Prostate gland (tissue), 2 donors: ENCODE results near the gene PRKCQ. TPM values are rescaled to one million over a fixed set of nuclear protein-coding genes. Genes with fewer than 3 reads are reported as not detected.

Experiments
- DNase-seq: peaks from one replicate; pipeline ENCODE4 v3.0.0-alpha.2; 2019; ENCODE audit warnings: low spot score
- H3K27ac ChIP-seq, 2 donors: fragments of 200-600 bp; sonication (generic); 2 replicates each; pipeline ENCODE4 v1.5.1; 2017 to 2019
- H3K27me3 ChIP-seq: fragments of 200-600 bp; sonication (generic); replicated peaks from 2 replicates; pipeline ENCODE4 v1.5.1; 2019; ENCODE audit not compliant: insufficient read depth
- H3K36me3 ChIP-seq, 2 donors: fragments of 200-600 bp; sonication (generic); 1 replicate in 1 of 2; 2 replicates in 1 of 2; pipeline versions ENCODE4 v1.5.1 to v1.8.1; 2017 to 2019
- H3K4me1 ChIP-seq: fragments of 200-600 bp; sonication (generic); replicated peaks from 2 replicates; pipeline ENCODE4 v1.5.1; 2019
- H3K4me3 ChIP-seq, 2 donors: fragments of 200-600 bp; sonication (generic); 2 replicates each; pipeline ENCODE4 v1.5.1; 2017 to 2019
- H3K9me3 ChIP-seq: fragments of 200-600 bp; sonication (generic); 2 replicates; pipeline ENCODE4 v1.5.1; 2017
- POLR2A ChIP-seq: fragments of 450-650 bp; IDR thresholded peaks from one replicate; pipeline ENCODE4 v1.6.1; 2016; ENCODE audit warnings: antibody characterized with exemption, mild to moderate bottlenecking
- POLR2AphosphoS5 ChIP-seq: sonication (generic); formaldehyde crosslinking; IDR thresholded peaks from one replicate; pipeline ENCODE4 v1.6.1; 2017; ENCODE audit warnings: antibody characterized with exemption
- WGBS: methylation state at CpG from one replicate; pipeline ENCODE4 v1.1.5; 2018; 5-methylcytosine and 5-hydroxymethylcytosine counted together
- intact Hi-C: fragments of 100-400 bp; cut with DNase I; formaldehyde crosslinking; loops from one replicate; pipeline ENCODE4 v1.14.2; 2022
- total RNA-seq, 2 donors: library from RNA; depleted of rRNA; stranded (reverse); fragments of >200 nt; gene quantifications; one replicate each; pipeline ENCODE4 v1.1.0, GENCODE V29; 2016
- TF ChIP-seq, protein P1 (sequence below), 4 experiments: fragments of 200-600 bp in 2 of 4; fragments of 450-650 bp in 2 of 4; sonication (generic) in 2 of 4; IDR thresholded peaks; 1 replicate in 3 of 4; 2 replicates in 1 of 4; pipeline ENCODE4 v1.5.1; 2016 to 2019; ENCODE audit warnings: antibody characterized with exemption in 4 of 4, mild to moderate bottlenecking in 2 of 4, moderate library complexity in 2 of 4

PRKCQ gene
- total RNA-seq, 2 donors from 2014 or later: 0.87 to 1.4 TPM

DNA sequence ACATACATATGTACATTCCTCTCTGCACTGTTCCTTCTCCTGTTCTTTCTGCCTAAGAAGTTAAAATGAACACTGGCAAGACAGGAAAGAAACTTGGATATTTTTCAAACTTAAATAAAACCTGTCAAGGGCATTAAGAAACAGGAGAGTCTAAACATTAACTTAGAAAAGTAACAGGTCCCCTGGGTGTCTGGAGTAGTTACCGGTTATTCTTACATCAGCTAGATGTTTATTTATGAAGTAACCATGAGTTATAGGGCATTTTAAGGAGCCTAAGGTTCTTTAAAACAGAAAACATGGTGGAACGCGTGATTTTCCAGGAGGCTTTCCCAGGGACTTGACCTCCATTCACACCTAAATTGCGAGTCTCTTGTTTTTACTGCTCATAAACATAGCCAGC lies 148.2 kb downstream of the PRKCQ start:
- DNase-seq: no peak
- intact Hi-C loops: no loop called here
- Histone ChIP-seq H3K4me3 (no peak overlapping the region), H3K36me3 (no peaks in the 10 kb centered on the region), H3K27ac (no peak overlapping the region), H3K9me3 (no peaks in the 10 kb centered on the region), H3K4me1 (no peaks in the 10 kb centered on the region), H3K27me3 (no peaks in the 10 kb centered on the region)
- WGBS: 12% methylated on average over 4 of the region's 4 CpGs
- TF ChIP-seq, protein P1, sequence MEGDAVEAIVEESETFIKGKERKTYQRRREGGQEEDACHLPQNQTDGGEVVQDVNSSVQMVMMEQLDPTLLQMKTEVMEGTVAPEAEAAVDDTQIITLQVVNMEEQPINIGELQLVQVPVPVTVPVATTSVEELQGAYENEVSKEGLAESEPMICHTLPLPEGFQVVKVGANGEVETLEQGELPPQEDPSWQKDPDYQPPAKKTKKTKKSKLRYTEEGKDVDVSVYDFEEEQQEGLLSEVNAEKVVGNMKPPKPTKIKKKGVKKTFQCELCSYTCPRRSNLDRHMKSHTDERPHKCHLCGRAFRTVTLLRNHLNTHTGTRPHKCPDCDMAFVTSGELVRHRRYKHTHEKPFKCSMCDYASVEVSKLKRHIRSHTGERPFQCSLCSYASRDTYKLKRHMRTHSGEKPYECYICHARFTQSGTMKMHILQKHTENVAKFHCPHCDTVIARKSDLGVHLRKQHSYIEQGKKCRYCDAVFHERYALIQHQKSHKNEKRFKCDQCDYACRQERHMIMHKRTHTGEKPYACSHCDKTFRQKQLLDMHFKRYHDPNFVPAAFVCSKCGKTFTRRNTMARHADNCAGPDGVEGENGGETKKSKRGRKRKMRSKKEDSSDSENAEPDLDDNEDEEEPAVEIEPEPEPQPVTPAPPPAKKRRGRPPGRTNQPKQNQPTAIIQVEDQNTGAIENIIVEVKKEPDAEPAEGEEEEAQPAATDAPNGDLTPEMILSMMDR (IDR thresholded peaks at IDR 0.05): no peak
- TF ChIP-seq POLR2A (no peak), POLR2AphosphoS5 (no peak)

DNA sequence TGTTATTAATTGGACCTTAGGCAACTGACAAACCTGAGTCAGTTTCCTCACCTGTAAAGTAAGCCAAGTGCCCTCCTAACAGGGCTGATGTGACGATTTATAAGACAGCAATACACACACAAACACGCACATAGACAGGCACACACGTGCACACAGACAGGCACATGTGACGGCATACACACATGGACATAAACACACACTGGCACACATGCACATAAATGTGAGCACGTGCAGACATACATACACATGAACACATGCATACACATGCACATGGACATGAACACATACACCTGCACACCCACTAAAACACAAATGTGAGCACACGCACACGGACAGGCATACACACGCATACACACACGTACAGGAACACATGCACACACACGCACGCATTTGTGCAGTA lies 148.9 kb downstream of the PRKCQ start:
- no peaks in the 10 kb centered on the region for H3K9me3 ChIP-seq
- H3K4me3 ChIP-seq: no peak overlapping the region
- WGBS: 94% methylated on average over 11 of the region's 11 CpGs
- H3K4me1 ChIP-seq: no peaks in the 10 kb centered on the region
- no peaks in the 10 kb centered on the region for H3K27me3 ChIP-seq
- intact Hi-C loops: no loop called here
- no peak overlapping the region for H3K27ac ChIP-seq
- no peak for TF ChIP-seq POLR2AphosphoS5
- TF ChIP-seq POLR2A: no peak
- TF ChIP-seq, protein P1 (IDR thresholded peaks at IDR 0.05): no peak
- H3K36me3 ChIP-seq: no peaks in the 10 kb centered on the region
- no peak for DNase-seq

DNA sequence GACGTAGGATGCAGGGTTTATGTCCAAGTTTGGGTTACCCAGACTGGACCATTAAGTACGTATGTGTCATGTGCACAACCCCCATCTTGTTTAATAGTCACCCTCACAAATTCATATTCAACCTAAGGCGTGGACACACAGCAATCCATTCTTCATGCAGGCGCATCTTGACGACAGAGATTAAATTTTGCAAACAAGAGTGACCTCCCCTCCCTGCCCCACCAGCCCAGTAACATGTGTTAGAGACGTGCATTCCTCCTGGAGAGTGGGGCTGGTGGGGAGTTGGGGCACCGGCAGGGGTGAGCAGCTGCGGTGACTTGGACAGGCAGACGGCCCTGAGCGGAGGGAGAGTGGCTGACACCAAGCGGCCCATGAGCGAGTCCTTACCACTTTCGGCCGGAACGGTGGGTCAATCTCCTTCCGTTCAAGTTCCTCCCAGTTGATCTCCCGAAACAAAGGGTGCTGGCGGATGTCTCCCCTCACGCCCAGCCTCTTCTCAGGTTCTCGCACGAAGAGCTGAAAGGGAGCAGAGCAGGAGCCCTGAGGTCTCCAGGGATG lies 149.6 kb downstream of the PRKCQ start:
- no peaks in the 10 kb centered on the region for H3K36me3 ChIP-seq
- TF ChIP-seq POLR2AphosphoS5 (no peak), POLR2A (no peak)
- TF ChIP-seq, protein P1 (IDR thresholded peaks at IDR 0.05): no peak
- WGBS: 94% methylated on average over 21 of the region's 21 CpGs

DNA sequence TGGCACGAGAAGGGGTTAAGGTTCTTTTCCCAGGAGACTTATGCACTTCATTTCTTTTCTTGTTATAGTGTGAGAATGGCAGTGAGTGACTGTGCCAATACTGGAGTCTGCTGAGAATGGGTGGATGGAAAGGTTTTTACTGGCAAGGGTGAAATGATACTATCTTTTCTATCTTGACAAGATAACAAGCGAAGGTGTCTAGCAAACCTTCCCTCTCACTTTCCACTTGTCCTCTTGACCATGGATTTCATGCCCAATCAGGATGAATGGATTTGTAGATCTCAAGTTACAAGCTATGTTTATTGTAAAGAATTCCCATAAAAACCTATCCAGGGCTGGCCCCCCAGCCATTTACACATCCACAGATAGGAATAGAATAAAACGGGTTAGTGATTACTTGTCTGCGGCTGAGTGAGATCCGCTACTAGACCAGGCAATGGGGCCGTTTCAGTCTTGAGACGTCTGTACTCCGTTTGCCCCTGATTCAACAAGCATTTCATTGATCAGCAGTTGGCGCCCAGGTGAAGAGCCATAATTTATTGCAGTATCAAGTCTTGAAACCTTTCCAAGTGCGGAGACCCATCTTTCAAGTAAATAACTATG lies 152.6 kb downstream of the PRKCQ start:
- intact Hi-C loops: no loop called here
- Histone ChIP-seq H3K4me1 (no peaks in the 10 kb centered on the region), H3K4me3 (no peak overlapping the region), H3K9me3 (no peaks in the 10 kb centered on the region), H3K27me3 (no peaks in the 10 kb centered on the region), H3K27ac (no peak overlapping the region), H3K36me3 (no peaks in the 10 kb centered on the region)
- WGBS: 70% methylated on average over 10 of the region's 10 CpGs
- no peak for DNase-seq
- TF ChIP-seq, protein P1 (IDR thresholded peaks at IDR 0.05): no peak
- TF ChIP-seq POLR2AphosphoS5 (no peak), POLR2A (no peak)

More for the DNA sequence above, 149.6 kb downstream of the PRKCQ start:
- no peaks in the 10 kb centered on the region for H3K9me3 ChIP-seq
- no peak for DNase-seq
- no peaks in the 10 kb centered on the region for H3K27me3 ChIP-seq
- H3K27ac ChIP-seq: no peak overlapping the region
- H3K4me1 ChIP-seq: no peaks in the 10 kb centered on the region
- H3K4me3 ChIP-seq: no peak overlapping the region
- intact Hi-C loops: no loop called here

DNA sequence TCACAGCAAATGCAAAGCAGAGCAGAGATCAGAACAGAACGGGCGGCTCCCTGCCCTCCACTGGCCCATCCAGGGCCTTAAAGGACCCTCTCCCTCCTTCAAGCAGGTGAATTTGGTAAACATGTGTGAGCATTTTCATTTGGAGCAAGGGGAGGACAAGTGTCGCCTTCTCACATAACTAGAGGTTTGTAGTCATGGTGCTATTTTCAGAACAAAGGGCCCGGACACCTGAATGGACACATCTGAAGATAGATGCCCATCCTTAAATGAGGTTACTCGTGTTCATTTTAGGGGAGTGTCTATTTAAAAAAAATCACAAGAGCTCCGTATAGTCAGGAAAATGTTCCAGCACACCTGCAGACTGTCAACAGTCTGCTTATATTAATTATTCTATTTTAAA lies 153.8 kb downstream of the PRKCQ start:
- no peaks in the 10 kb centered on the region for H3K9me3 ChIP-seq
- 97% methylated on average over 6 of the region's 6 CpGs for WGBS
- TF ChIP-seq, protein P1 (IDR thresholded peaks at IDR 0.05): no peak
- TF ChIP-seq POLR2A (no peak), POLR2AphosphoS5 (no peak)
- H3K4me1 ChIP-seq: no peaks in the 10 kb centered on the region
- H3K27me3 ChIP-seq: no peaks in the 10 kb centered on the region
- no peak for DNase-seq
- H3K36me3 ChIP-seq: no peaks in the 10 kb centered on the region
- H3K4me3 ChIP-seq: no peak overlapping the region
- intact Hi-C loops: no loop called here
- H3K27ac ChIP-seq: no peak overlapping the region
